Esophagus muscularis mucosa (tissue), 4 donors: ENCODE measurements around the gene MYD88. TPM values are rescaled to one million over a fixed set of nuclear protein-coding genes. Genes with fewer than 3 reads are reported as not detected.

ENCODE experiments used
- DNase-seq: peaks from one replicate; pipeline ENCODE4 v3.0.0-alpha.2; 2017; ENCODE audit errors: extremely low spot score
- H3K27ac ChIP-seq, 4 donors: fragments of 200-600 bp; sonication (generic); replicated peaks in 1 of 4; 1 replicate in 3 of 4; 2 replicates in 1 of 4; pipeline ENCODE4 v1.5.1; 2016 to 2019; ENCODE audit warnings: mild to moderate bottlenecking in 1 of 4
- H3K27me3 ChIP-seq, 4 donors: fragments of 200-600 bp; sonication (generic); one replicate each; pipeline versions ENCODE4 v1.5.1 to v1.6.0; 2016 to 2019
- H3K36me3 ChIP-seq, 4 donors: fragments of 200-600 bp; sonication (generic); one replicate each; pipeline ENCODE4 v1.5.1; 2016 to 2019
- H3K4me1 ChIP-seq, 4 donors: fragments of 200-600 bp; sonication (generic); one replicate each; pipeline ENCODE4 v1.5.1; 2016 to 2019
- H3K4me3 ChIP-seq, 4 donors: fragments of 200-600 bp; sonication (generic); 1 replicate in 2 of 4; 2 replicates in 2 of 4; pipeline ENCODE4 v1.5.1; 2016 to 2019; ENCODE audit warnings: mild to moderate bottlenecking in 4 of 4, moderate library complexity in 1 of 4
- H3K9me3 ChIP-seq, 4 donors: fragments of 200-600 bp; sonication (generic); 1 replicate in 3 of 4; 2 replicates in 1 of 4; pipeline ENCODE4 v1.5.1; 2016 to 2019
- EP300 ChIP-seq: sonication (generic); formaldehyde crosslinking; IDR thresholded peaks from one replicate; pipeline ENCODE4 v1.6.1; 2017; ENCODE audit warnings: antibody characterized with exemption
- POLR2A ChIP-seq: fragments of 450-650 bp; IDR thresholded peaks from one replicate; pipeline ENCODE4 v1.6.1; 2017; ENCODE audit warnings: antibody characterized with exemption, moderate library complexity, mild to moderate bottlenecking, low read depth
- POLR2AphosphoS5 ChIP-seq, 2 donors: sonication (generic); formaldehyde crosslinking; IDR thresholded peaks; one replicate each; pipeline ENCODE4 v1.6.1; 2017; ENCODE audit warnings: antibody characterized with exemption in 2 of 2
- WGBS: methylation state at CpG from one replicate; pipeline ENCODE4 v1.1.5; 2018; 5-methylcytosine and 5-hydroxymethylcytosine counted together
- intact Hi-C: fragments of 100-400 bp; cut with DNase I; formaldehyde crosslinking; loops from one replicate; pipeline ENCODE4 v1.15.1; 2023
- total RNA-seq, 4 donors: library from RNA; depleted of rRNA; stranded (reverse); fragments of >200 nt; gene quantifications; one replicate each; pipeline versions ENCODE4 v1.1.0 to v1.2.1, GENCODE V29; 2016
- TF ChIP-seq, protein P1 (sequence below), 3 experiments: fragments of 200-600 bp in 2 of 3; fragments of 450-650 bp in 1 of 3; sonication (generic) in 2 of 3; IDR thresholded peaks; one replicate each; pipeline ENCODE4 v1.5.1; 2017 to 2019; ENCODE audit warnings: antibody characterized with exemption in 3 of 3, mild to moderate bottlenecking in 2 of 3, moderate library complexity in 1 of 3

MYD88 gene
- total RNA-seq, 4 donors from 2014 or later: 21.2 to 38.6 (median 26.1) TPM

DNA sequence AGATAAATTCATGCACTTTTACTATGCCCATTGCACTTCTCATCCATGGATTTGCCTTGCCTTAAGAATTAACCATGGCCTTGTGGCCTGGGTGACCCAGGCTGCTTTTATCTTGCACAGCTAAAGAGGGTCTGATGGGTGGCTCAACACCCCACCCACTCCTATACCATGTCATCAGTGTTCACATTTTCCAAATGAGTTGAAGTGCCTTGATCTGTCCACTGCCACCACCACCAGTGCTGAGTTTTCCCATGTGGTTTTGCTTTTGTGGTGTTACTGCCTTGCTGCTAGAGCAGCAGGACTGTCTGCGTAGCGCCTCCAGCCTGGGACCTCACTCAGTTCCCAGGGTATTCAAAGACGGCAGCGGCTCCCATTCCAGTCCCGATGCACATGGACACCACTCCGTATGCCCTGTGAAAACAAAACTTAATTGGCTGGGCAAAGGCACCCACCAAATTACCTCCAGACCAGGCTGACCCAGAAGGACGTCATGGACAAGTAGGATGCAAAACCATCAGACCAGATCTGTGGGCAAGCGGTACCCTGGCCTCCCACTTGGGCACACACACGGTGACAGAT is 15.7 kb upstream of the MYD88 start:
- Histone ChIP-seq H3K4me1 (peaks cover 0 to 11% (median 0%) of the 10 kb centered on the region in 4 donors), H3K27ac (no peak overlapping the region), H3K36me3 (peaks cover 43 to 87% (median 80%) of the 10 kb centered on the region in 4 donors), H3K4me3 (no peak overlapping the region), H3K27me3 (no peaks in the 10 kb centered on the region), H3K9me3 (no peaks in the 10 kb centered on the region)
- no peak for DNase-seq
- 83% methylated on average over 9 of the region's 9 CpGs for WGBS
- intact Hi-C loops: no loop called here
- TF ChIP-seq POLR2AphosphoS5 (IDR thresholded peaks at IDR 0.05) (no peak), POLR2A (no peak), EP300 (no peak)
- TF ChIP-seq, protein P1, sequence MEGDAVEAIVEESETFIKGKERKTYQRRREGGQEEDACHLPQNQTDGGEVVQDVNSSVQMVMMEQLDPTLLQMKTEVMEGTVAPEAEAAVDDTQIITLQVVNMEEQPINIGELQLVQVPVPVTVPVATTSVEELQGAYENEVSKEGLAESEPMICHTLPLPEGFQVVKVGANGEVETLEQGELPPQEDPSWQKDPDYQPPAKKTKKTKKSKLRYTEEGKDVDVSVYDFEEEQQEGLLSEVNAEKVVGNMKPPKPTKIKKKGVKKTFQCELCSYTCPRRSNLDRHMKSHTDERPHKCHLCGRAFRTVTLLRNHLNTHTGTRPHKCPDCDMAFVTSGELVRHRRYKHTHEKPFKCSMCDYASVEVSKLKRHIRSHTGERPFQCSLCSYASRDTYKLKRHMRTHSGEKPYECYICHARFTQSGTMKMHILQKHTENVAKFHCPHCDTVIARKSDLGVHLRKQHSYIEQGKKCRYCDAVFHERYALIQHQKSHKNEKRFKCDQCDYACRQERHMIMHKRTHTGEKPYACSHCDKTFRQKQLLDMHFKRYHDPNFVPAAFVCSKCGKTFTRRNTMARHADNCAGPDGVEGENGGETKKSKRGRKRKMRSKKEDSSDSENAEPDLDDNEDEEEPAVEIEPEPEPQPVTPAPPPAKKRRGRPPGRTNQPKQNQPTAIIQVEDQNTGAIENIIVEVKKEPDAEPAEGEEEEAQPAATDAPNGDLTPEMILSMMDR (IDR thresholded peaks at IDR 0.05): no peak

DNA sequence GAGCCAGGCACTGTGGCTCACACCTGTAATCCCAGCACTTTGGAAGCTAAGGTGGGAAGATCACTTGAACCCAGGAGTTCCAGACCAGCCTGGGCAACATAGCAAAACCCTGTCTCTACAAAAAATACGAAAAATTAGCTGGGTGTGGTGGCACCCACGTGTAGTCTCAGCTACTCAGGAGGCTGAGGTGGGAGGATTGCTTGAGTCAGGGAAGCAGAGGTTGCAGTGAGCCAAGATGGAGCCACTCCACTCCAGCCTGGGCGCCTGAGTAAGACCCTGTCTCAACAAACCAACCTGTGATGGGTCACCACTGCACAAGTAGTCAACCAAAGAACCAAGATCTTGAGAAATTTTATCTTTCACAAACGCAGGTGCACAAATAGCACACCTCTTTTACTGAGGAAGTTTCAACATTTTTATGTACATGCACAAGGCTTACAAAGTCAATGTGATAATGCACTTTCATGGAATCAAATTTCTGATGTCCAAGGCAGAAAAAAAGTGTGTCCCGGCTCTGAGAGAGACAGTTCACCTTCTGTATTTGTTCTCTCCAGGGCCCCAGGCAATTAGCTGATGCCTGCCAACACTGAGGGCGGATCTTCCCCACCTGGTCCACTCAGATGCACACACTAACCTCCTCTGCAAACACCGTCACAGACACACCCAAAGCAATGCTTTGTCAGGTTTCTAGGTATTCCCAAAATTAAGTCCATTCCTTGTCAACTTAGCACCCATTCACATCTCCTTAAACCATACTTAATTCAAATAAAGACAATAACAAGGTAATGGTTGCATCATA is 13.9 kb upstream of the MYD88 start:
- intact Hi-C loops: no loop called here
- Histone ChIP-seq H3K27me3 (no peaks in the 10 kb centered on the region), H3K4me1 (peaks cover 0 to 14% (median 6%) of the 10 kb centered on the region in 4 donors), H3K27ac (no peak overlapping the region), H3K4me3 (no peak overlapping the region), H3K9me3 (no peaks in the 10 kb centered on the region), H3K36me3 (peaks cover 56 to 100% (median 97%) of the 10 kb centered on the region in 4 donors)
- TF ChIP-seq, protein P1 (IDR thresholded peaks at IDR 0.05): no peak
- no peak for TF ChIP-seq POLR2A
- no peak for TF ChIP-seq POLR2AphosphoS5 (IDR thresholded peaks at IDR 0.05)
- no peak for TF ChIP-seq EP300
- 87% methylated on average over 7 of the region's 7 CpGs for WGBS
- no peak for DNase-seq

DNA sequence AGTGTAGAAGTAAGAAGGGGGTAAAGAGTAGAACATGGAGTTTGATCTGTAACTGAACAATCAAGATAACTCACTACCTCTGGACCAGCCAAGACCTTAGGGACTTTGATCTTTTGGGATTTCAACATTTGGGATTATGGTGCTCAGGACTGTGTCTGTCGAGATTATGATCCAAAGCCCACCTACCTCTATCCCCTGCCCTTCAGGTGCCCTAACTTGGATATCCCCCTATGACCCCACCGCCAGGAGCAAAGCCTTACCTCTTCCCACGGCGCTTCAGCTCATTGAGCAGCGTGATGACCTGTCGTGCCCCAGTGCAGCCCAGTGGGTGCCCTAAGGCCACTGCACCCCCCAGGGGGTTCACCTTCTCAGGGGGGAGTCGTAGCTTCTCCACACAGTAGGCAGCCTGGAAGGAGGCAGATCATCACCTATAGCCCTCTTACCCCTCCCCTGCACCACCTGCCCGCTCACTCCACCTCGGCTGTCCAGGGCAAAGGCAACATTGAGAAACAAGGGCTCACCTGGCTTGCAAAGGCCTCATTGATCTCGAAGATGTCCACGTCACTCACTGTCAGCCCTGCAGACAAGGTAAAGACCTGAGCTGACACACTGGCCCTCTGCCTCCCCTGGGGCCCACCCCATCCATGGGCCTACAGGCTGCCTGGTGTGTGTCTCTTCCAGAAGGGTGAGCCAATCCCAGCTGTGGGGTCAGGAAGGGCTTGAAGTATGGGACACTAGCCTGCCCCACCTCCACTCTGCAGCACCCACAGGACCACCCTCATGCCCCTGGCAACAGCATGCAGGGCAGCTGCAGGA is 12.9 kb upstream of the MYD88 start:
- intact Hi-C loops: no loop called here
- Histone ChIP-seq H3K27ac (no peak overlapping the region), H3K27me3 (no peaks in the 10 kb centered on the region), H3K4me3 (no peak overlapping the region), H3K36me3 (peaks cover 56 to 100% (median 98%) of the 10 kb centered on the region in 4 donors), H3K9me3 (no peaks in the 10 kb centered on the region), H3K4me1 (peaks cover 0 to 19% (median 8%) of the 10 kb centered on the region in 4 donors)
- no peak for DNase-seq
- WGBS: 98% methylated on average over 10 of the region's 11 CpGs
- TF ChIP-seq, protein P1 (IDR thresholded peaks at IDR 0.05): no peak
- TF ChIP-seq EP300 (no peak), POLR2A (no peak), POLR2AphosphoS5 (IDR thresholded peaks at IDR 0.05) (no peak)

DNA sequence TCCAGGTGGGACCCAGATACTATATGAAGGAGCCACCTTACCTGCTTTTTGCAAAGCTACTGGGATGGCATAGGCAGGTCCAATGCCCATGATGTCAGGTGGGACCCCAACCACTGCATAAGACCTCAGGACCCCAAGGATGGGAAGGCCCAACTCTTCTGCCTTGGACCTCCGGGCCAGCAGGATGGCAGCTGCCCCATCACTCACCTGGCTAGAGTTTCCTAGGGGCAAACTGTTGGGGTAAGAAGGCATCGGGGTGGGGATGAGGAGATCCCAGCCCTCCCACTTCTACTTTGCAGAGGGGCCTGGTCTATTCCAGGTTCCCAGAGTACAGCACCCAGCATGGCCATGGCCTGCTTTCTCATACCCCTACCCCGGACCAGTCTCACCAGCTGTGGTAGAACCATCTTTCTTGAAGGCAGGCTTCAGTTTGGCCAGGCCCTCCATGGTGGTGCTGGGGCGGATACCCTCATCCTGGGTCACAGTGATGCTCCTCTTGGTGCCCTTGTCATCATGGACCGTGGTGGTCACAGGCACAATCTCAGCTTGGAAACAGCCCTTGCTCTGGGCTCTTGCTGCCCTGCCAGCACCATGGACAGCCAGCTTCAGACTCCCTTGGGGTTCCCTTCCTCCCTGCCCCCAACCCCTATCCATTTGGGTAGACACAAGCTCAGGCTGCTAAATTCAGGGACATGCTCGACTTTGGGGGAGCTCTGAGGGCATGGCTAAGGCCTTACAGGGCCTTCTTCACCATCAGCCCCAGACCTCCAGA is 12.2 kb upstream of the MYD88 start:
- Histone ChIP-seq H3K9me3 (no peaks in the 10 kb centered on the region), H3K4me1 (peaks cover 0 to 24% (median 7%) of the 10 kb centered on the region in 4 donors), H3K4me3 (no peak overlapping the region), H3K36me3 (peaks cover 63 to 100% (median 98%) of the 10 kb centered on the region in 4 donors), H3K27me3 (no peaks in the 10 kb centered on the region), H3K27ac (no peak overlapping the region)
- intact Hi-C loops: no loop called here
- no peak for DNase-seq
- TF ChIP-seq EP300 (no peak), POLR2A (no peak), POLR2AphosphoS5 (IDR thresholded peaks at IDR 0.05) (no peak)
- TF ChIP-seq, protein P1 (IDR thresholded peaks at IDR 0.05): no peak
- WGBS: 94% methylated on average over 5 of the region's 6 CpGs
